GM18526 (cell line): ENCODE data around the gene KCNJ4.

Experiments
- POLR2A ChIP-seq: IDR thresholded peaks from 3 replicates; pipeline ENCODE4 v1.6.1; 2011; ENCODE audit not compliant: insufficient read length; ENCODE audit errors: extremely low read depth

The KCNJ4 gene

GRCh38 chr22:38449776-38450175, 5.2 kb downstream of the KCNJ4 start:
- TF ChIP-seq POLR2A: no peak

DNA sequence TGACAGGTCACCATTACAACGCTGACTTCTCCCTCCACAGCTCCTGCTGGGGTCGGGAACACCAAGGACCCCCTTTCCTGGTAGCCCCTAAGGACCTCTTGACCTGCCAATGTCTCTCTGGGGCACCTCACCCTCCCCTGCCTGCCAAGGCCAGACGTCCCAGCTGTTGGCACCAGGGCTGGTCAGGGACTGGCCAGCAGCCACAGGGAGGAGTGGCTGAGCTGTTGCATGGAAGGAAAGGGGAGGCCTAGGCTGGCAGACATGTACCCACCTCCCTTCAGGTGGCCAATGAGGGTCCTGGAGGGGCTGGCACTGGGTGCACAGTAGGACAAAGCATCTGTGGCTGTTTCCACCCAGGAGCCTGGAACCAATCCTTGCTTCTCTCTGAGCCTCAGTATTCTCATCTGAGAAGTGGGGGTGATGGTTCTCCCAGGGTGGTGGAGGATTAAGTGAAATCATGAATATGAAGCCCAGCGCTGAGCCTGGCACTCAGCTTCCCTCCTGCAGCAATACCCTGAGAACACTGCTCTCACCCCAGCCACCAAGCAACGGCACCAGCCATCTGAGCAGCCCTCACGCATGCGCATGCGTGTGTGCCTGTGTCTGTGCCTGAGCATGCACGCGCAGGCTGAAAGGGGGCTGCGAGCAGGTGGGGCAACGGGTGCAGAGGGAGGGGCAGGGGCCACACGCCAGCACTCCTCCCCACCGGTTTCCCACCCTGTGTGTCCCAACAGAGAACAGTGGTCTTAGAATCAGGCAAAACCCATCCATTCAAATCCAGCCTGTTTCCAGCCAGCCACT, 5.9 kb downstream of the KCNJ4 start:
- no peak for TF ChIP-seq POLR2A

DNA sequence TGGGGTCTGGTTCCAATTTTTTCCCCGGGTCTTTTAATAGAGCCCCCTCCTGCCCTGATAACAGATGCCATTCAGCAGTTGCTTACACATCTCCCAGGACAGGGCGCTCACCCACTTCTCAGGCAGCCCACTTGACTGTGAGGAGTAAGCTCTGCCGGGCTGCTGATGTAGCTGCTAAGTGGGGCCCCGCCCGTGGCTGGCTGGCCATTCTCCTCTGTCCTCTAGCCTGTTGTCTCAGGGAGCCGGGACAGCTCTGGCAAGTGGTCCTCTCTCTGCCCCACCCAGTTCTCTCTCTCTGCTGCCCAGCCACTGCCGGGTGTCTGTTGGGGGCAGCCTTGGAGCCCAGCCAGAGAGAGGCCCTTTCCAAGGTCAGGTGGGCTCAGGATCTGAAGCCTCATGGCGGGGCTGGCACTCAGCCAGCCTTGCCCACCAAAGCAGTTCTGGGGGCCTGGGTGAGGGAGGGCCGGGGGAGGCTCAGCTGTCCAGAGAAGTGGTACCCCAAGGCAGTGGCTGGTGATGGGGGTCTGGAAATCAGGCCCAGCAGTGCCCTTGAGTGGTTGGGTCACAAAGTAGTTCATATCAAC, 8.9 kb downstream of the KCNJ4 start:
- no peak for TF ChIP-seq POLR2A

DNA sequence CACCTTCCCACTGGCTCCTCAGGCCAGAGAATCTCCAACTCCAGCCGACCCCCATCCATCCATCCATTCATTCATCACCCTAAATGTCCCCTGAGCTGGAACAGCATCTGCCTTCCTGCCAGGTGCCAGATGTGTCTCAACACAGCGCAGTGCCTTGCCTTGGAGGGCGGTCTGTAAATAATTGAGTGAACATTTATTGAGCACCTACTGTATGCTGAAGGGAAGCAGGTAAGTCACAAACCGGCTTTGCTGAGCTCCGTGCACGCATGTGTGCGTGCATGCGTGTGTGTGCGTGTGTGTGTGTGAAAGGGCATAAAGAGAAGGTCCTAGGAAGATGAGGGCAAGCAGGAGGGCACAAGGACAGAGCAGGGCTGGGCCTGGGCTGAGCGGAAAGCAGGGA, 10.2 kb downstream of the KCNJ4 start:
- no peak for TF ChIP-seq POLR2A

DNA sequence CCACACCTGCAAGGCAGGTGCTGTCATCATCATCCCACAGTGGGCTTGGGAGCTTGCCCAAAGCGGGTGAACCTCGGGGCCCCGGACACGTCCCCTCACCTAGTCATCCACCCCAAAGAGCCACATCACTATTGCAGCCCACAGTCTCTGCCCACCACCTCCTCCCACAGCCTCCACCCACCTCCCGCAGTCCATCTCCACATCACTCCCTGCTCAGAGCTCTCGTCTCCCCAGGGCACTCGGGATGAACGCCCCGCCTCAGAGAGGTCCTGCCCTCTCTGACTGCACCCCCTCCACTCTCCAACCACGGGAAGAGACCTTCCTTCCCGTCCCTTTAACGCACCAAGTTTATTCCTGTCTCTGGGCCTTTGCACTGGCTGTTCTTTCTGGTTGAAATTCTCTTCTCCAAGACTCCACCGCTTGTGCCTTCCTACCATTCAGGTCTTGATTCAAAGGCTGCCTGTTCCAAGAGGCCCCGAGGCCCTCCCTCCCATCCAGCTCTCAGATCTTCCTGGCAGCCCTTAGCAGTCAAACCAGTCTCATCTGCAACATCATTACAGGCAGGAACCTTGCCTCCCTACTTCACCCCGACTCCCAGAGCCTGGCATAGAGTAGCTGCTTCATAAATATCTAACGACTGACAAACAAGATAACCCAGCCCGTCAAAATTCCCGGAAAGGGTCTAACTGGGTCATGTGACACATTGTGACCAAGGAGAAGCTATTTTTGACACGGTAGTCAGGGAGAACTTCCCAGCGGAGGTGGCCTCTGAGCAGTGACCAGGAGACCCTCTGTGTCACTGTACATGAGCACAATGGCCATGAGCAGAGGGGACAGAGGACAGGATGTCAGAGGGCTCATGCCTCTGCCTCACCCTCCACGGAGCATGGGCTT, 11.1 kb downstream of the KCNJ4 start:
- TF ChIP-seq POLR2A: no peak

- no peak for TF ChIP-seq POLR2A
These were observed 11.9 kb downstream of the KCNJ4 start for GRCh38 chr22:38442967-38443627.

- TF ChIP-seq POLR2A: no peak
These were observed 13.2 kb downstream of the KCNJ4 start for GRCh38 chr22:38441620-38442287.

- no peak for TF ChIP-seq POLR2A
These were observed 14.2 kb downstream of the KCNJ4 start for GRCh38 chr22:38440747-38441350.

DNA sequence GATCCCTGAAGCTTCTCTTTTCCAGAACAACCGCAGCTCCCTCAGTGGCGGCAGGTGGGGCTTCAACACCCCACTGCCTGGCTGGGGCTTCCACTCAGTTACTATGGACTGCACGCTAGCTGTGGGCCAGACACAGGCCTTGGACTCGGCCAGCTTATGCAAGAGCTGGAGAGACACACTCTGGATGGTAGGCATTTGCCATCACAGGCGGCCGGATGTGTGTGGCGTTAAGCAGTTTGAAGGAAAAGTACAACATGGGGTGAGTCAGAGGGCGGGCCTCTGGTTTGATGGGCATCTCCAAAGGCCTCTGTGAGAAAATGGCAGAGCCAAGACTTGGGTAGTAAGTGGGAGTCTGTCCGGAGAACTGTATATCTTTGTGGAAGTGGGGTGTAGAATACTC, 17.6 kb downstream of the KCNJ4 start:
- TF ChIP-seq POLR2A: no peak

DNA sequence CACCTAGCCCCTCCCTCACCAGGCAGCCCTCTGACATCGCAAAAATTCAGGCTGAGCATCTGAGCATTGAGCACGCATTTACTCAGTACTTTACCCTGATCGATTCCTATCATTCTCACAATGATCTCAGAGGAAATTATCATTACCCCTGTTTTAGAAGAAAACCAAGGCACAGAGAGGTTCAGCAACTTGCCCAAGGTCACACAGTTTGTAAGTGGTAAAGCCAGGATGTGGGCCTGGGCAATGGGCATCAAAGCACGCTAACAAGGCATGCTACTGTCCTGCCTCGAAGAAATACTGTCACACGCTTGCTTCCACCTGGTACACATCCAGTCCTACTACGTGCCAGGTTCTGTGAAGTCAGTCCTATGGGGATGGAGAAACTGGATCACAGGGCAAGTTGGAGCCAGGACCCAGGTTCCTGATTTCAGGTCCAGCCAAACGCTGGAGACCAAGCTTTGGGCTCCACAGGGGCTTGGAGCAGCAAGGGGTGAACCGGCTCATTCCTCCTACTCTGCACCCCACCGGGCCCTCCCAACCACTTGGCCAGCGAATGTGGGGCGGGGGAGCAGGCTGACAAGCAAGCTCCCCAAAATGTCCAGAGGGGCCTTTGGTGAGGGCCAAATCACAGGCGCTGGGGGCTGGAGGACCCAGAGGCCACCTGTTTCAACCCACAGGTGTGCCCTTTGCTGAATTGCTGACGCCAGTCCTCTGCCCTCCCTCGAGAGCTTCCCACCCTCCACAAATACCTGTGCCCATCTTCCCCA, 18.2 kb downstream of the KCNJ4 start:
- TF ChIP-seq POLR2A: no peak

- no peak for TF ChIP-seq POLR2A
These were observed 19.0 kb downstream of the KCNJ4 start for GRCh38 chr22:38435965-38436364.

- no peak for TF ChIP-seq POLR2A
These were observed 20.0 kb downstream of the KCNJ4 start for GRCh38 chr22:38435010-38435409.

DNA sequence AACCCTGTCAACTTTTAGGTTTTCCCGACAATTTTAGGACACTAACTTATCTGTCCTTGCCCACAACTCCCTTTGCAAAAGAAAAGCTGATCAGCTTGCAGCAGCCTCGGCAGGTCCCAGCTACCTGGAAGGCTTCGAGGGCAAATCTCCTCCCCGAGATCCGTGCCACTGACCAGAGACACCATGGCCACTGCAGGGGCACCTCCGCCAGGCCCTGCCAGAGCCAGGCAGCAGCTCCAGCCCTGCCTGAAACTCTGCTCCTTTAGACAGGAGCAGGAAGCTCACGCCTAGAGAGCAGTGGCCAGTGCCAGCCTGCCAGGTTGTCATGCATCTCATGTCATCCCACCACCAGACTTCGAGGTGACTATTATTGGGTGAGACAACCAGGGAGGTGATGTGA, 21.1 kb downstream of the KCNJ4 start:
- TF ChIP-seq POLR2A: no peak

GRCh38 chr22:38432264-38432663, 22.7 kb downstream of the KCNJ4 start:
- TF ChIP-seq POLR2A: no peak
